Liver (tissue), 3 donors: Measurements from ENCODE around the gene LHFPL6.

Experiments
- ATF3 ChIP-seq: IDR thresholded peaks from 2 replicates; pipeline ENCODE4 v1.6.1; 2016; ENCODE audit warnings: antibody characterized with exemption
- CTCF ChIP-seq: fragments of 150-350 bp; IDR thresholded peaks from 2 replicates; pipeline ENCODE4 v1.5.1; 2017; ENCODE audit warnings: improper control_type of control experiment, low read depth, low read length; ENCODE audit not compliant: missing input control
- GABPA ChIP-seq, 2 donors: IDR thresholded peaks in 1 of 2; conservative IDR thresholded peaks in 1 of 2; 2 replicates each; pipeline ENCODE4 v1.6.1; 2016; ENCODE audit warnings: antibody characterized with exemption in 2 of 2, mild to moderate bottlenecking in 1 of 2, moderate library complexity in 1 of 2
- MAX ChIP-seq: IDR thresholded peaks from 2 replicates; pipeline ENCODE4 v1.6.1; 2016; ENCODE audit warnings: antibody characterized with exemption
- RAD21 ChIP-seq, 2 donors: IDR thresholded peaks; 2 replicates each; pipeline ENCODE4 v1.6.1; 2016; ENCODE audit warnings: antibody characterized with exemption in 2 of 2, mild to moderate bottlenecking in 2 of 2
- donor health status: healthy.
- donor health status: healthy.

DNA sequence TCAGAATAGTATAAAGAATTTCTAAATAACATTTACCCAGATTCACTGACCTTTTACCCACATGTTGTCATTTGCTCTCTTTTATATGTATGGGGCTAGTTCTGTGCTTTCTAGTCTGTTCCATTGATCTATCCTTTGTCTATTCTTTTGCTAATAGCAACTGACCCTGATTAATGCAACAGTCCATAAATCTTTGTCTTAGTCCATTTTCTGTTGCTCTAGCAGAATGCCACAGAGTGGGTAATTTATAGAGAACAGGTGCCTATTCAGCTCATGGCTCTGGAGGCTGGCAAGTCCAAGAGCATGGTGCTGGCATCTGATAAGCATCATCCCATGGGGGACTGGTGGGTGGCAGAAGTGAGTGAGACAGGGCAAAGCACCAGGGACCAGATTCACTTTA, 52.1 kb downstream of the LHFPL6 start:
- TF ChIP-seq CTCF (no peak), RAD21 (IDR thresholded peaks at IDR 0.05) (no peak), GABPA (IDR thresholded peaks at IDR 0.05 in 1 of 2, conservative IDR thresholded peaks at IDR 0.05 in 1 of 2) (no peak), ATF3 (no peak), MAX (no peak)
